Natural killer cell (primary cell): ENCODE data around the gene EXOC4. TPM values are rescaled to one million over a fixed set of nuclear protein-coding genes. Genes with fewer than 3 reads are reported as not detected.

Experiments
- ATAC-seq, 3 donors: fragments of 150-1000 bp in 2 of 3; fragments of 200-7000 bp in 1 of 3; cut with Tn5 transposase; 1 replicate in 1 of 3; 2 replicates in 2 of 3; pipeline ENCODE4 v1.10.0; 2021; ENCODE audit warnings: mild to moderate bottlenecking in 2 of 3, moderate library complexity in 2 of 3
- DNase-seq, 2 donors: peaks; one replicate each; pipeline versions ENCODE4 v3.0.0 to v3.0.0-alpha.2; 2013 to 2021; ENCODE audit warnings: mixed read lengths in 1 of 2
- H3K27ac ChIP-seq: one replicate; pipeline ENCODE4 v1.5.1; 2013; ENCODE audit warnings: mild to moderate bottlenecking, low read length
- H3K27me3 ChIP-seq: one replicate; pipeline ENCODE4 v1.6.1; 2013; ENCODE audit warnings: low read length; ENCODE audit not compliant: control insufficient read depth, insufficient read depth
- H3K36me3 ChIP-seq: one replicate; pipeline ENCODE4 v1.6.1; 2013; ENCODE audit warnings: low read length; ENCODE audit not compliant: control insufficient read depth, insufficient read depth
- H3K4me1 ChIP-seq: one replicate; pipeline ENCODE4 v1.6.1; 2013; ENCODE audit warnings: low read length; ENCODE audit not compliant: control insufficient read depth, insufficient read depth
- H3K4me3 ChIP-seq: one replicate; pipeline ENCODE4 v1.5.1; 2013; ENCODE audit warnings: low read length
- H3K9me3 ChIP-seq: one replicate; pipeline ENCODE4 v1.6.1; 2013; ENCODE audit warnings: low read length; ENCODE audit not compliant: control insufficient read depth, insufficient read depth
- H3K27ac Mint-ChIP-seq, 2 donors: one replicate each; pipeline ENCODE4 v1.8.0; 2022; ENCODE audit warnings: mild to moderate bottlenecking in 2 of 2, mixed read lengths in 2 of 2, moderate library complexity in 1 of 2
- H3K27me3 Mint-ChIP-seq, 2 donors: one replicate each; pipeline ENCODE4 v1.8.0; 2022; ENCODE audit warnings: low read depth in 2 of 2, mixed read lengths in 2 of 2
- H3K36me3 Mint-ChIP-seq: one replicate; pipeline ENCODE4 v1.8.0; 2022; ENCODE audit warnings: mixed read lengths
- H3K4me1 Mint-ChIP-seq, 2 donors: one replicate each; pipeline ENCODE4 v1.8.0; 2022; ENCODE audit warnings: mixed read lengths in 2 of 2
- H3K4me3 Mint-ChIP-seq: one replicate; pipeline ENCODE4 v1.8.0; 2022; ENCODE audit warnings: mild to moderate bottlenecking, moderate library complexity, mixed read lengths
- H3K9me3 Mint-ChIP-seq, 2 donors: one replicate each; pipeline ENCODE4 v1.8.0; 2022; ENCODE audit warnings: mixed read lengths in 2 of 2
- WGBS: methylation state at CpG from one replicate; pipeline ENCODE4 v1.1.7; 2013; ENCODE audit warnings: missing lambda C conversion rate; ENCODE audit not compliant: insufficient coverage; 5-methylcytosine and 5-hydroxymethylcytosine counted together
- intact Hi-C: fragments of 100-400 bp; cut with micrococcal nuclease; formaldehyde crosslinking; loops from one replicate; pipeline ENCODE4 v1.14.2; 2022
- total RNA-seq, 4 donors: library from RNA; stranded (reverse); fragments of 120-200 nt in 1 of 4; gene quantifications; one replicate each; pipeline versions ENCODE4 v1.2.3 to v1.2.4, GENCODE V29; 2013 to 2022
- TF ChIP-seq, protein P1 (sequence below): fragments of 200-600 bp; IDR thresholded peaks from one replicate; pipeline ENCODE4 v1.8.0; 2022; ENCODE audit warnings: antibody characterized with exemption

EXOC4 gene
- total RNA-seq, 3 donors from 2014 or later (not counting 1 experiment from before 2014, with no cell fraction given) = 105 to 148 (median 123) TPM

DNA sequence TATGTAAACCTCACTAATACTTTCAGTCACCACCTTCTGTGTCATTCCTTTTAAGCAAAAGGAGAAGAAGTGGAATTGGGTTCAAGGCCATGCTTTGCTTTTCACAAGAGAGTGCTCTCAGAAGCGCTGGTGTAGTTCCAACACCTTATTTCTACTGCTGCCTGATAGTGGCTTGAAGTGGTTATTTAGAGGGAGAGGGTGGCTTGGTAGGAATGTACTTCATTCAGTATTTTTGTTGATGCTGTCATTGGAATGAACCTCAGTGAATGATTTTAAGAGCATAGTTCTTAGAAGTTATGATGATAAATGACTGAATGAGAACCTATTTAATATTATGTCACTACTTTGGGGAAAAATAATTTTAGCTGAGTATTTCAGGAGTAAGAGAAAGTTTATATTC is 396.7 kb downstream of the EXOC4 start:
- H3K36me3 ChIP-seq = no peaks in the 10 kb centered on the region
- no peak for DNase-seq
- no peak overlapping the region for H3K4me3 ChIP-seq
- TF ChIP-seq, protein P1, sequence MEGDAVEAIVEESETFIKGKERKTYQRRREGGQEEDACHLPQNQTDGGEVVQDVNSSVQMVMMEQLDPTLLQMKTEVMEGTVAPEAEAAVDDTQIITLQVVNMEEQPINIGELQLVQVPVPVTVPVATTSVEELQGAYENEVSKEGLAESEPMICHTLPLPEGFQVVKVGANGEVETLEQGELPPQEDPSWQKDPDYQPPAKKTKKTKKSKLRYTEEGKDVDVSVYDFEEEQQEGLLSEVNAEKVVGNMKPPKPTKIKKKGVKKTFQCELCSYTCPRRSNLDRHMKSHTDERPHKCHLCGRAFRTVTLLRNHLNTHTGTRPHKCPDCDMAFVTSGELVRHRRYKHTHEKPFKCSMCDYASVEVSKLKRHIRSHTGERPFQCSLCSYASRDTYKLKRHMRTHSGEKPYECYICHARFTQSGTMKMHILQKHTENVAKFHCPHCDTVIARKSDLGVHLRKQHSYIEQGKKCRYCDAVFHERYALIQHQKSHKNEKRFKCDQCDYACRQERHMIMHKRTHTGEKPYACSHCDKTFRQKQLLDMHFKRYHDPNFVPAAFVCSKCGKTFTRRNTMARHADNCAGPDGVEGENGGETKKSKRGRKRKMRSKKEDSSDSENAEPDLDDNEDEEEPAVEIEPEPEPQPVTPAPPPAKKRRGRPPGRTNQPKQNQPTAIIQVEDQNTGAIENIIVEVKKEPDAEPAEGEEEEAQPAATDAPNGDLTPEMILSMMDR = no peak
- no peak for ATAC-seq
- no peak overlapping the region for H3K27ac ChIP-seq
- Mint-ChIP-seq H3K36me3 (no peaks in the 10 kb centered on the region), H3K27ac (no peak overlapping the region), H3K4me1 (peaks cover 5 to 16% of the 10 kb centered on the region in 2 donors), H3K9me3 (no peaks in the 10 kb centered on the region), H3K4me3 (no peak overlapping the region), H3K27me3 (no peaks in the 10 kb centered on the region)
- H3K27me3 ChIP-seq = no peaks in the 10 kb centered on the region
- H3K9me3 ChIP-seq = no peaks in the 10 kb centered on the region
- no peaks in the 10 kb centered on the region for H3K4me1 ChIP-seq
- intact Hi-C loops = no loop called here
- 100% methylated on average over 1 of the region's 1 CpG for WGBS

DNA sequence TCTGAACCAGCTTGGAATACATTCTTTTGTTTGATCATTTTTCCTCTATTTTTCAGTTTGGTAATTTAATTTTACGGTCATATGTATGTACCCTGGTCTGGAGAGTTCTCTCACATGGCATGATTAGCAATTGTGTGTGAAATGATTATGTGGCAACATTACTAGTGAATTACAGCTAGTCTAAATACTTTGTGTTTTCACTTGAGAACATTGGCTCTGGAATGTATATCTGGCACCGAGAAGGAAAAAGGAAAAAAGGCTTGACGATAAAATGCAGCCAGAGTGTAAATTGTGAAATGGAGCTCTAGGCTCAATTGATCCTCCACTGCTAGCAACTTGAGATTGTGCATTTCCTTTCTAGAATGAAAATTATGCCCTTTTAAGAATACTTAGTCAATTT is 397.2 kb downstream of the EXOC4 start:
- Mint-ChIP-seq H3K9me3 (no peaks in the 10 kb centered on the region), H3K36me3 (no peaks in the 10 kb centered on the region), H3K27ac (no peak overlapping the region), H3K27me3 (no peaks in the 10 kb centered on the region), H3K4me3 (no peak overlapping the region), H3K4me1 (peaks cover 5 to 16% of the 10 kb centered on the region in 2 donors)
- Histone ChIP-seq H3K36me3 (no peaks in the 10 kb centered on the region), H3K9me3 (no peaks in the 10 kb centered on the region), H3K27ac (no peak overlapping the region), H3K27me3 (no peaks in the 10 kb centered on the region), H3K4me1 (no peaks in the 10 kb centered on the region), H3K4me3 (no peak overlapping the region)
- DNase-seq (no peak), ATAC-seq (no peak)
- WGBS = 98% methylated on average over 3 of the region's 3 CpGs
- intact Hi-C loops = no loop called here
- TF ChIP-seq, protein P1 = no peak

DNA sequence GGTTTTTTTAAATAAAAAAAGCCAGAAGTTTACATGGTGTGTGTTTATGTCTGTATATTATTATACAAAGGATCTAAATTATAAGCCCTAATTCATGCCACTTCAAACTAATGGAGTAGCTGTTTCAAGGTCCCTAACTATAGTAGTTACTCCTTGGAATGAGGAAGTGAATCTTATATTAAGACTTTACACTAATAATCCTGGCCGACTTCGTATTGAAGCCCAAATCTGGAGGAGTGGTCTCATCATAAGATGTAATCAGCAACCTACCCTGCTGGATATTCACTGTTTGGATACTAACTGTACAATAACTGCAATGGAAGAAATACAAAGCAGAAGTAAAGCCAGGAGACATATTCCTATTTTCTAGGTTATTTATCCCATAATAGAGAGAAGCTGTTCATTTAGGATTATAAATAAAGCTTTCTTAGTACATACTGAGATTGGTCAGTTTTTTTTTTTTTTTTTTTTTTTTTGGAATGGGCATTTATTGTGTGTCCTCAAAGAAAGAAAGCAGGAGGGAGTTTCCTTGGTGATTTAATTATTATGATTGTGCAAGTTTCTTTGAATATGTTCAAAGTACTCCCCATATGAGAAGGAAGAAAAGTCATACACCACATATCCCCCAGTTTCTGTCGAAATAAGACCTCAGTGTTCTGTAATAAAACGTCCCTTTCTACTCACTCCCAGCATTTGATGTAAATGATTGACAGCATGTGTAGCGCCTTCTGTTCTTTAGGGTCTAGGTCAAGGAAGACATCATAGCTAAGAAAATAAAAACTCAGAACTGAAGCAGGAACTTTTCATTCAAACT is 397.8 kb downstream of the EXOC4 start:
- ATAC-seq = no peak
- no peaks in the 10 kb centered on the region for H3K4me1 ChIP-seq
- no peaks in the 10 kb centered on the region for H3K9me3 ChIP-seq
- TF ChIP-seq, protein P1 = no peak
- WGBS = 76% methylated on average over 3 of the region's 5 CpGs
- Mint-ChIP-seq H3K9me3 (no peaks in the 10 kb centered on the region), H3K36me3 (no peaks in the 10 kb centered on the region), H3K4me1 (peaks cover 5 to 9% of the 10 kb centered on the region in 2 donors), H3K27me3 (no peaks in the 10 kb centered on the region), H3K4me3 (no peak overlapping the region), H3K27ac (no peak overlapping the region)
- no peak overlapping the region for H3K27ac ChIP-seq
- intact Hi-C loops = no loop called here
- H3K27me3 ChIP-seq = no peaks in the 10 kb centered on the region
- no peaks in the 10 kb centered on the region for H3K36me3 ChIP-seq
- H3K4me3 ChIP-seq = no peak overlapping the region
- DNase-seq = no peak

DNA sequence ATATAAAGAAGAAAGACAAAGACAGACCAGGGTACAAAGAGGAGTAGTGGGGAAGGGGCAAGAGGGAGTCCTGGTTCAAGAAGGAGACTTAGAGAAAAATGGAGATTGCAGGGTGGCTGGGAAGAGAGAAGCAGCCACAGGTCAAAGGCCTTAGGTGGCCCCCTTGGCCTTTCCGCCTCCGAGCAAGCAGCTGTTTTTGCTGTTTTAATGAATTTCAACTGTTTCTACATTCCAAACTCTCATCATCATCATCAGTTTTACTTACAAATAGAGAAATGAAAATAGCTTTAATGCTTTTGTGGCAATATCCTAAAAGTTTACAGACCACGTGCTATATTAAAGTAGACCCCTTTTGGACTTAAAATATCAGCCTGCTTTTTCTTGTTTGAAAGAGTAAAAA is 399.7 kb downstream of the EXOC4 start:
- 97% methylated on average over 3 of the region's 3 CpGs for WGBS
- intact Hi-C loops = no loop called here
- ATAC-seq = no peak
- no peaks in the 10 kb centered on the region for H3K27me3 Mint-ChIP-seq
- H3K27ac Mint-ChIP-seq = no peak overlapping the region
- TF ChIP-seq, protein P1 = no peak
- peaks cover 0 to 5% of the 10 kb centered on the region in 2 donors for H3K4me1 Mint-ChIP-seq
- no peak for DNase-seq
- no peak overlapping the region for H3K4me3 ChIP-seq
- no peaks in the 10 kb centered on the region for H3K36me3 ChIP-seq
- no peak overlapping the region for H3K4me3 Mint-ChIP-seq
- no peaks in the 10 kb centered on the region for H3K9me3 Mint-ChIP-seq
- no peaks in the 10 kb centered on the region for H3K36me3 Mint-ChIP-seq
- no peaks in the 10 kb centered on the region for H3K9me3 ChIP-seq
- H3K27me3 ChIP-seq = no peaks in the 10 kb centered on the region
- no peak overlapping the region for H3K27ac ChIP-seq
- H3K4me1 ChIP-seq = no peaks in the 10 kb centered on the region
